Breast epithelium (tissue), 3 donors: Measurements from ENCODE around the gene PRAMEF4.
"Not testable (repeated sequence)": the region's sequence is repeated elsewhere in the genome, so short reads cannot be mapped to it uniquely, and the experiment has no call there.

Experiments
- CTCF ChIP-seq, 3 donors: fragments of 450-650 bp; IDR thresholded peaks; one replicate each; pipeline ENCODE4 v1.5.1; 2016 to 2017; ENCODE audit warnings: antibody characterized with exemption in 3 of 3, mild to moderate bottlenecking in 3 of 3, moderate library complexity in 3 of 3
- POLR2A ChIP-seq: fragments of 450-650 bp; IDR thresholded peaks from one replicate; pipeline ENCODE4 v1.6.1; 2016; ENCODE audit warnings: antibody characterized with exemption, mild to moderate bottlenecking, moderate library complexity

DNA sequence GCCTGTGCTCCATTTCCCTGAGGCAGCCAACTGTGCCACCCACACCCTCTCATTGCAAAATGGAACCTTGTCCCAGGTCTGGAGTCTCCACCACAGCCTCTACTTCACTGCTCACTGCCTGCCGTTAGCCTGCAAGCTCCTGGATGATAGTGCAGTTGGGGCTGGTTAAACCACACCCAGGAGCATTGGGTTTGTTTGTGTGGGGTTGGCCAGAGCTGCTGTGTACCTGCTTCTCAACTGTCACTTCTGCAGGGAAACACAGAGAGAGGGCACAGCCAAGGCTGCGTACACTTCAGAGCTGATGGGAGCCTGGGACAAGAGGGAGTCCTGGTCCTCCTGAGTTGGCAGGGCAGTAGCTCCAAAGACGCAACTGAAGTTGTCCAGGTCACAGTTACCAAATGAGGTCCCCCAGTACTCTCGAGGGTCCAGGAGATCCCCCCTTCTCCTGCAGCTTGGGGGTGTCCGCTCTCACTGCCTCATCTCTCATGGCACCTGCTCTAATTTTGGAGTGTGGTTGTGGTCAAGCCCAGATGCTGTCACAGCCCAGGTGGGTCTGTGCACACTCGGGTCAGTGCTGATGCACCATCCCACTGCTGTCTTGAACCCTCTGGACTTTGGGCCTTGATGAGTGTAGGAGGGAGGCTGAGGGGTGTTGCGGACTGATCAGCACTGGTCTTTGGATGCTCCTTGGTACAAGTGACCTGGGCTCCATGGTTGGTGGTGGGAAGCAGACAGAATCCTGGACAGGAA lies 22.7 kb downstream of the PRAMEF4 start:
- not testable (repeated sequence) for TF ChIP-seq CTCF (IDR thresholded peaks at IDR 0.05); POLR2A
